Activated B cell treated with CpG ODN at 0.5 μM for 24 hours (primary cell): ENCODE measurements around the gene PSG11. TPM values are rescaled to one million over a fixed set of nuclear protein-coding genes. Genes with fewer than 3 reads are reported as not detected.
"Not testable (repeated sequence)": the region's sequence is repeated elsewhere in the genome, so short reads cannot be mapped to it uniquely, and the experiment has no call there.

Source experiments
- ATAC-seq: fragments of 200-7000 bp; cut with Tn5 transposase; one replicate; pipeline ENCODE4 v1.10.0; 2021; ENCODE audit warnings: low read depth, mild to moderate bottlenecking, moderate library complexity
- CTCF ChIA-PET: fragments of 350-600 bp; sonication (Branson Sonifier 250); formaldehyde crosslinking; loops from one replicate; lab custom pipeline; 2021; ENCODE audit warnings: antibody characterized with exemption; lab: Charles Lee
- POLR2A ChIA-PET: fragments of 350-600 bp; sonication (Branson Sonifier 250); formaldehyde crosslinking; loops from one replicate; lab custom pipeline; 2021; ENCODE audit warnings: antibody characterized with exemption; lab: Charles Lee
- DNase-seq: peaks from one replicate; pipeline ENCODE4 v3.0.0; 2022
- H3K27ac Mint-ChIP-seq: one replicate; pipeline ENCODE4 v1.8.0; 2020; ENCODE audit warnings: mixed read lengths
- H3K27me3 Mint-ChIP-seq: one replicate; pipeline ENCODE4 v1.8.0; 2021; ENCODE audit warnings: mixed read lengths
- H3K36me3 Mint-ChIP-seq: one replicate; pipeline ENCODE4 v1.8.0; 2021; ENCODE audit warnings: low read depth, mixed read lengths
- H3K4me1 Mint-ChIP-seq: one replicate; pipeline ENCODE4 v1.8.0; 2021; ENCODE audit warnings: mixed read lengths
- H3K4me3 Mint-ChIP-seq: one replicate; pipeline ENCODE4 v1.8.0; 2020; ENCODE audit warnings: mild to moderate bottlenecking, mixed read lengths
- H3K9me3 Mint-ChIP-seq: one replicate; pipeline ENCODE4 v1.8.0; 2020; ENCODE audit warnings: mixed read lengths
- intact Hi-C: fragments of 100-400 bp; cut with micrococcal nuclease; formaldehyde crosslinking; loops from one replicate; pipeline ENCODE4 v1.15.1; 2024
- total RNA-seq: library from RNA; stranded (reverse); gene quantifications from 2 replicates; pipeline ENCODE4 v1.2.3, GENCODE V29; 2022

Gene PSG11
- not detected in 2 replicates for total RNA-seq

- intact Hi-C loops, H3K9me3 Mint-ChIP-seq, DNase-seq, POLR2A ChIA-PET, H3K4me1 Mint-ChIP-seq, ATAC-seq, CTCF ChIA-PET, H3K4me3 Mint-ChIP-seq, H3K27ac Mint-ChIP-seq, H3K36me3 Mint-ChIP-seq, H3K27me3 Mint-ChIP-seq: not testable (repeated sequence)
These were observed at the start of gene PSG11 for GRCh38 chr19:43026369-43026768. TSS of gene PSG11 (minus strand) at chr19:43026469. CDS start at chr19:43026372, 97 bp downstream.

- intact Hi-C loops, H3K36me3 Mint-ChIP-seq, H3K4me3 Mint-ChIP-seq, H3K9me3 Mint-ChIP-seq, H3K27ac Mint-ChIP-seq, DNase-seq, POLR2A ChIA-PET, H3K27me3 Mint-ChIP-seq, CTCF ChIA-PET, H3K4me1 Mint-ChIP-seq, ATAC-seq: not testable (repeated sequence)
These were observed 36.1 kb upstream of the PSG11 start for GRCh38 chr19:43062418-43062817.

GRCh38 chr19:43061326-43061725, 35.1 kb upstream of the PSG11 start:
- DNase-seq, H3K4me3 Mint-ChIP-seq, ATAC-seq, H3K9me3 Mint-ChIP-seq, H3K4me1 Mint-ChIP-seq, POLR2A ChIA-PET, H3K27ac Mint-ChIP-seq, H3K36me3 Mint-ChIP-seq, intact Hi-C loops, CTCF ChIA-PET, H3K27me3 Mint-ChIP-seq: not testable (repeated sequence)

GRCh38 chr19:43060254-43060653, 34.0 kb upstream of the PSG11 start:
- CTCF ChIA-PET, H3K4me1 Mint-ChIP-seq, ATAC-seq, H3K9me3 Mint-ChIP-seq, POLR2A ChIA-PET, H3K27ac Mint-ChIP-seq, H3K27me3 Mint-ChIP-seq, H3K36me3 Mint-ChIP-seq, H3K4me3 Mint-ChIP-seq, intact Hi-C loops, DNase-seq: not testable (repeated sequence)

- H3K27me3 Mint-ChIP-seq, H3K27ac Mint-ChIP-seq, CTCF ChIA-PET, ATAC-seq, H3K36me3 Mint-ChIP-seq, DNase-seq, H3K4me3 Mint-ChIP-seq, intact Hi-C loops, POLR2A ChIA-PET, H3K4me1 Mint-ChIP-seq: not testable (repeated sequence)
- peaks cover 14% of the 10 kb centered on the region for H3K9me3 Mint-ChIP-seq
These were observed 33.2 kb upstream of the PSG11 start for GRCh38 chr19:43059482-43059881.

GRCh38 chr19:43058440-43058839, 32.2 kb upstream of the PSG11 start:
- DNase-seq, H3K4me3 Mint-ChIP-seq, H3K27me3 Mint-ChIP-seq, H3K27ac Mint-ChIP-seq, POLR2A ChIA-PET, H3K4me1 Mint-ChIP-seq, ATAC-seq, H3K36me3 Mint-ChIP-seq, CTCF ChIA-PET, intact Hi-C loops: not testable (repeated sequence)
- H3K9me3 Mint-ChIP-seq = peaks cover 14% of the 10 kb centered on the region

GRCh38 chr19:43047966-43048365, 21.7 kb upstream of the PSG11 start:
- H3K9me3 Mint-ChIP-seq, H3K36me3 Mint-ChIP-seq, CTCF ChIA-PET, H3K4me3 Mint-ChIP-seq, H3K4me1 Mint-ChIP-seq, DNase-seq, POLR2A ChIA-PET, ATAC-seq, H3K27me3 Mint-ChIP-seq, intact Hi-C loops, H3K27ac Mint-ChIP-seq: not testable (repeated sequence)

GRCh38 chr19:43046578-43046977, 20.3 kb upstream of the PSG11 start:
- H3K27me3 Mint-ChIP-seq, H3K4me1 Mint-ChIP-seq, H3K36me3 Mint-ChIP-seq, CTCF ChIA-PET, ATAC-seq, DNase-seq, H3K27ac Mint-ChIP-seq, intact Hi-C loops, H3K9me3 Mint-ChIP-seq, H3K4me3 Mint-ChIP-seq, POLR2A ChIA-PET: not testable (repeated sequence)

- POLR2A ChIA-PET, DNase-seq, intact Hi-C loops, H3K4me3 Mint-ChIP-seq, H3K36me3 Mint-ChIP-seq, H3K27me3 Mint-ChIP-seq, CTCF ChIA-PET, H3K27ac Mint-ChIP-seq, H3K9me3 Mint-ChIP-seq, H3K4me1 Mint-ChIP-seq, ATAC-seq: not testable (repeated sequence)
These were observed 17.4 kb upstream of the PSG11 start for GRCh38 chr19:43043492-43044180.

GRCh38 chr19:43031645-43032044, 5.4 kb upstream of the PSG11 start:
- H3K9me3 Mint-ChIP-seq, POLR2A ChIA-PET, H3K4me1 Mint-ChIP-seq, ATAC-seq, intact Hi-C loops, H3K27ac Mint-ChIP-seq, CTCF ChIA-PET, DNase-seq, H3K4me3 Mint-ChIP-seq, H3K36me3 Mint-ChIP-seq: not testable (repeated sequence)
- H3K27me3 Mint-ChIP-seq = peaks cover 10% of the 10 kb centered on the region
